ENCODE measurements around the gene SOX18. TPM values are rescaled to one million over a fixed set of nuclear protein-coding genes. Genes with fewer than 3 reads are reported as not detected.

The SOX18 gene
- total RNA-seq, 4 donors from 2014 or later, result 1.1 to 7.3 (median 4.3) TPM

GRCh38 chr20:64067733-64068307 lies 18.4 kb upstream of the SOX18 start:
- WGBS, 2 donors, result 73 to 83% methylated on average over 11 of the region's 12 CpGs
- DNase-seq (ENCODE audit: low spot score in 2 of 2), result no peak
- no peak overlapping the region for H3K4me3 ChIP-seq (ENCODE audit: low read depth, poor library complexity, severe bottlenecking)
- intact Hi-C loops (cut with DNase I; ENCODE audit: low total_unique reads), result no loop called here
- TF ChIP-seq CTCF (IDR thresholded peaks at IDR 0.05) (no peak), POLR2A (IDR thresholded peaks at IDR 0.05) (no peak)

- H3K4me3 ChIP-seq (ENCODE audit: low read depth, poor library complexity, severe bottlenecking), result no peak overlapping the region
- TF ChIP-seq CTCF (IDR thresholded peaks at IDR 0.05) (no peak), POLR2A (IDR thresholded peaks at IDR 0.05) (no peak)
- intact Hi-C loops (cut with DNase I; ENCODE audit: low total_unique reads), result no loop called here
- 76 to 81% methylated on average over 6 of the region's 6 CpGs for WGBS, 2 donors
- no peak for DNase-seq (ENCODE audit: low spot score in 2 of 2)
Observed at GRCh38 chr20:64067005-64067632, 17.7 kb upstream of the SOX18 start.

GRCh38 chr20:64065974-64066343 lies 16.5 kb upstream of the SOX18 start:
- H3K4me3 ChIP-seq (ENCODE audit: low read depth, poor library complexity, severe bottlenecking), result no peak overlapping the region
- intact Hi-C loops (cut with DNase I; ENCODE audit: low total_unique reads), result no loop called here
- DNase-seq (ENCODE audit: low spot score in 2 of 2), result no peak
- TF ChIP-seq POLR2A (IDR thresholded peaks at IDR 0.05) (no peak), CTCF (IDR thresholded peaks at IDR 0.05) (no peak)
- WGBS, 2 donors, result 44 to 46% methylated on average over 5 of the region's 5 CpGs

GRCh38 chr20:64065062-64065973 lies 15.9 kb upstream of the SOX18 start:
- H3K4me3 ChIP-seq (ENCODE audit: low read depth, poor library complexity, severe bottlenecking), result no peak overlapping the region
- intact Hi-C loops (cut with DNase I; ENCODE audit: low total_unique reads), result no loop called here
- 49 to 51% methylated on average over 25 to 27 of the region's 27 CpGs for WGBS, 2 donors
- TF ChIP-seq CTCF (IDR thresholded peaks at IDR 0.05), result no peak
- no peak for TF ChIP-seq POLR2A (IDR thresholded peaks at IDR 0.05)
- no peak for DNase-seq (ENCODE audit: low spot score in 2 of 2)

GRCh38 chr20:64064145-64064698 lies 14.8 kb upstream of the SOX18 start:
- TF ChIP-seq CTCF (IDR thresholded peaks at IDR 0.05), result no peak
- TF ChIP-seq POLR2A (IDR thresholded peaks at IDR 0.05), result no peak
- no peak for DNase-seq (ENCODE audit: low spot score in 2 of 2)
- whole genome bisulfite sequencing, 2 donors, result 31% methylated on average over 12 of the region's 12 CpGs
- intact Hi-C loops (cut with DNase I; ENCODE audit: low total_unique reads), result no loop called here
- H3K4me3 ChIP-seq (ENCODE audit: low read depth, poor library complexity, severe bottlenecking), result no peak overlapping the region

All from lower leg skin (tissue), 4 donors.